GOT3 (cell line): Measurements from ENCODE around the gene RECQL5.
"Not testable (repeated sequence)": the region's sequence is repeated elsewhere in the genome, so short reads cannot be mapped to it uniquely, and the experiment has no call there.

Experiments used
- DNase-seq: peaks from one replicate; lab custom pipeline; 2025; ENCODE audit warnings: mixed read lengths; lab: John Stamatoyannopoulos, UW

RECQL5 gene

DNA sequence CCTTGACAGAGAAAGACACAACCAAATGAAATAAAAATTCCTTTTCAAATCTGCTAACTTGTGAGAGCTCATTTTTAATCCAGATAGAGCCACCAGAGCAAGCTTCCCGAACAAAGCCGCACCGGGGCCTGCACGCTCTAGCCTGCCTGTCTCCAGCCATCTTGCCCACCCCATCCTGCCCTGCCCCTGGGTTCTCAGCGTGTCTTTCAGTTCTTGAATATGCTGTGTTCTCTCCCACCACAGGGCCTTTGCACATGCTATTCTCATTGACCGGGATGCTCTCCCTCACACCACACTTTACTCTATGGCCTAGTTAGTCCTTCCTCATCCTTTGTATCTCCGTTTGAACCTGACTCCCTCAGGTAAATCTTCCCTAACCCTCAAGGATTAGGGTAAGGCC is 19.0 kb downstream of the RECQL5 start:
- no peak for DNase-seq

DNA sequence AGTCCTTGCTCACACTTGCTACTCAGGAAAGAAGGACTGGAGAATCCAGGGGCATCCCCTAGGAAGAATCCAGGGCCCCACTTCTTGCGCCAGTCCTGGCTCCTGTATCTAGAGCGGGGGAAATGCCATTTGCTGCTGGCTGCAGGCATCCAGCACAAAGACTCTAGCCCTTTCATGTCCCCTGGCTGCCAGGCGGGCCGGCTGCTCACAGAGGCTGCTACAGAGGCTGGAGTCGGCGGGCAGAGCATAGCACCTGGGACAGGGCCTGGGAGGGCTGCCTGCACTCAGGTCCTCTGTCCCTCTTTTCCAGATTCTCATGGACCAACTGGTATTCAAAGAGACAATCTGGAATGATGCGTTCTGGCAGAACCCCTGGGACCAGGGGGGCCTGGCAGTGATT is 19.9 kb downstream of the RECQL5 start:
- DNase-seq: no peak

DNA sequence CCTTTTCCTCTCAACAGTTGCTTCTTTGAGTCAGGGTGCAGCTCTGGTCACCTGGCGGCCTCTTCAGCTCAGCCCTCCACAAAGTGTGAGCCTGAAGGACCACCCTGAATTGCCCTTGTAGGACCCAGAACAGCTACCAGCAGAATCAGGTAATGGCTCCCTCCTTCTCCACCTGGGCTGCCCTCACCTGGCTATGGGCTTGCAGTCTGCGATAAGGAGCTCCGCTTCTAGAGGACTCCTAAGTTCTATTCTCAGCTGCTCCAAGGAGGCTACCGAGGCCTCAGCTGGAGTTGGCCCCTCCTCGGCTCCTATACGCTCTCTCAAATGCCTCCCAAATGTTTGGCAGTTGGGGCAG is 20.3 kb downstream of the RECQL5 start:
- DNase-seq: no peak

DNA sequence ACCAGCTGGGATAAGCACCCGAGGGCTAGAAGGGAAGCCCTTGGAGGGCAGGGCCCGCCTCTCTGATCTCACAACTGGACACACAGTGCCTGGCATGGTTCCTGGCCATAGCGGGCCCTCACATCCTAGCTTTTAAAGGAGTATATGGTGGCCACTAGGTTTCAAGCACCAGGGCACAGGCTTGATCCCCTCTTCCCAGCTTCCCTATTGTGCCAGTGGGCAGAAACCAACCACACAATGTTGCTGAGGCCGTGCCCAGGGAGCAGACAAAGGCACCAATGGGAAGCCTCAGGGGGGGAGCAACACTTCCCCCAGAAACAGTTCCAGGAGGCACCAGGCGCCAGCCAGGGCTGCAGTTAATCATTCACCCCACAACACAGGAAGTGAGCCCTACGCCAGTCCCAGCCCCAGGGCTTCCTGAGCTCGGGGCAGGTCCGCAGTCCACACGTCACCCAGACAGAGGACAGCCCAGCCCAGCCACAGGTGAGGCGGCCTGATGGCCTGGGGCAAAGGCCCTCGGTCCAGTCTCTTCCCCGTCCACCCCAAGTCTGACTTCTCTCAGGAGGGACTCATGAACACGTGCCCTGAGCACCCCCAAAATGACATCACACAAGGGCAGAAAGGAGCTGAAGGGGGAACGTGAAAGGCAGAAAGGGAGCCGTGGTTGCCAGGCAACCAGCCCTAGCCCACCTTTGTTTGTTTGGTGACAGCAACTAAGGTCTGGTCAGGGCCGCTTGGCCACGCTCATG is 20.9 kb downstream of the RECQL5 start:
- no peak for DNase-seq

DNA sequence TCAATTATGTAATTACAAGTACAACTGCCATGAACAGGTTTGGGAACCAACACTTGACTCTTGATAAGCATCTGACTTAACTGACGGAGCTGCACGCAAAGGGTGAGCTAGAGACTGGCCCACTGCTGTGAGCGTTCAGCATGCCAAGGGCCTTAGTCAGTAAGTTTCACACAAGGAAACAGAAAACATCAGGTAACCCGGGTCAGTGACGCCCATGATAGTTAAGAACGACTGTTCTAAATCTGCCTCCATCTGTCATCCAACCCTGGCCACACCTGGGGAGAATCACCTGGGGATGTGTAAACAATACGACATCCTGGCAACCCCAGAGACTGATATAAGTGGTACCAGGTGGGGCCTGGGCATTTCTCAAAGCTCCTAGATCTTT is 21.5 kb downstream of the RECQL5 start:
- no peak for DNase-seq

DNA sequence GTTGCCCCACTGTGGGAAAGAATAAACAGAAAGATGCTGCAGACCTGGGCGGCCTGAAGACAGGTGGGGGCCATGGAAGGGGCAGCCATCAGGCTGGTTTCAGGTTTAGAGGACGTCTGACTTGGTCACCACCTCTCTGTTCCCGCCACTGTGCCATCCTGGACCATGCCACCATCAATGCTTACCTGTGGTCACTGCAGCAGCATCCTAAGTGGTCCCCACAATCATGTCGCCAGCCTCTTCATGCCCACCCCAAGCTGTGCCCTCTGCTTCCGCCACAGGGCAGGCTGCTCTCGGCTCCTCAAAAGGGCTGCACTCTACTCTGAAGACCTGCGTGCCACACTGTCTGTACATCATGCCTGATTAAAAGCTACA is 23.3 kb downstream of the RECQL5 start:
- DNase-seq: no peak

DNA sequence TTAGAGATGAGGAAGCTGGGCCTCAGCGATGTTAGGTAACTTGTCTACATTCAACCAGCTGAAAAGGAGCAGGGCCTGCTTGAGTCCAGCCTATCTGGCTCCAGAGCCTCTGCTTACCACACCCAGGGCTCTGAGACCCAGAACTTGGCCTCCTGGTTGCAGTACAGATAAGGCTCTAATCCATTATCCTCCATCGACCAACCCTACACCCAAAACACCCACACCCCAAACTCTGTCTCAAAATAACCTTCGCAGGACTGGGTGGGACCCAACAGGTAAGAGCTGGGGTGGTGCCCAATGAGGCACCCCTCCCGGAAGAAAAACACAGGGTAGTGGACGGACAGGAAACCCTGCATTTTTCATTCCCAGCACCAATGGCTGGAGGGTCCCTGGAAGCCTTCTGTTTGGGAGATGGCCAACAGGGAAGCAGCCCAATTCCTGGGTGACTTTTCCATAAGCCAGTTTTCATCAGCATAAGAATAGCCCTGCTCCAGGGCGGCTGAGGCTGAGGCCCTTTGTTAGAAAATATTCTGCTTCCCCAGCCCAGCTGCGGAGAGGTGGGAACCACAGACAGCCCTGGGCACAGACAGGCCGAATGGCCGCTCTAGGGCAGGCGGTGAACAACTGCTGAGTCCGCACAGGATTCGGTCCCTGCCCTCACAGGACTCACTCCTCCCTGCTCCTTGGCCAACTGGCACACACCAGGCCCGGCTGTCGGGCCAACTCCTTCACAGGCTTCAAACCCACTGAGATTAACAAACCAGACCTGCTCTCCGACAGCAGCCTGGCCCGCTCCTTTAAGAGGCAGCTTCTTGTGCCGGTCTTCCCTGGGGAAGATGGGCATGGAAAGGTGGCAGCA is 23.9 kb downstream of the RECQL5 start:
- DNase-seq: no peak

DNA sequence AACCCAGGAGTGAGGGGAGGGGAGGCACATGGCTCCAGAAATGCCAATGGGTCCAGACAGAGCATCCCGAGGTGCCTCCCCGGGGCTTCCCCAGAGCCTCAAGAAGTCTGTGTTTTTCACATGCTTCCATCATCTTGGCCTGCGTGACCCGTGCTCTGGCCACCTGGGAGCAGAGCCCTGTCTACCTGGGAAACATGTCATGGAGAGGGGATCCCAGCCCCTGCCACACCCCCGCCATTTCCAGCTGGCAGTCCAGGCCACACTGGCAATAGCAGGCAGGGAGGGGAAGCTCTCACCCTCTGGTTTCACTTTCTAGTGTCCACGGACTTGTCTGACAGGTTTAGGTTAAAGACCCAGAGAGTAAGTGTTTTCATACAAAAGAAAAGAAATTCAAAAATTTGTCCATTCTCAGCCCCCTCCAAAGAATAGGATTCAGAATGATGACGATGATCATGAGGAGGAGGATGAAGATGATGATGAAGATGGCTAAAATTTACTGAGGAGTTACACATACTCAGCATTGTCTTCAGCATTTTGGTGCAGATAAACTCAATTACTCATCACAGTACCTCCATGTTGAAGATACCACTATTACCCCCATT is 24.7 kb downstream of the RECQL5 start:
- DNase-seq: no peak

DNA sequence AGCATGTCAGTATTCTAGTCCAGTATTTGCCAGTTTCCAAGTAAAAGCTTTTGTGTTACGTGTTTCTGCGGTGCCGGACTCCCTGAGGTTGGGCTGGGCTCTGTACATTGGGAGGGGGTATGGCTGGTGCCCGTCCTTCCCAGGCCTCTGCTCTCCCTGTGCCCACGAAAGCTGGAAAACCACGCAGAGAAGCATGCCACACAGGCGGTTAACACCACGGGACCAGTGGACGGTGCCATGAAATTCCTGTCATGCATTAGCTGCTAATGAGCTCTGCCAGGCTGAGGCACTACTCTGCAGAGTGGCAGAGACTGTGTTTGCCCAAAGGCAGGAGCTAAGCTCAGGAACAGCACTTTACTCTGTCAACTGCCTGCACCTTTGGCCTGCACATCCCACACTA is 25.6 kb downstream of the RECQL5 start:
- no peak for DNase-seq

DNA sequence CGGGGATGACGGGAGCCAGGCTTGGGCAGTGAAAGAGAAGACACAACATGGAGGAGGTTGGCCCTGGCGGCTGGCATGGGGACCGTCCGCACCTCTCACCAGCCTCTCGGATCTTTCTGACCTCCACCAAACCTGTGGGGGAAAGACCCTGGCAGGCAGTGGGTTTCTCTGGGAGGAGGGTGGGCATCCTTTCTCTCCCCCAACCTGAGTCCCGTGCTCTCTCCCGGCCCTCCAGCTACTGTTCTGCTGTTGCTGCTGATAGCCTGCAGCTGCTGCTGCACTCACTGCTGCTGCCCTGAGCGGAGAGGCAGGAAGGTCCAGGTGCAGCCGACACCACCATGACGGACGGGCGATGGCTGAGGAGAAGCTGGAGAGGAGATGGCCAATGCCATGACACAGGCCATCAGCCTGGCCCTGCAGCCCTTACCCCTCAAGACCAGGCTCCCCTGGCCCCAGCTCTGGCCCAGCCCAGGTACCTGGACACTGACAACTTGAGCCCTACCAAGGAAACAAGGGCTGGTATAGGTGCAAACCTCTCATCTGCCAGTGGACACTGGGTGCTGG is 26.3 kb downstream of the RECQL5 start:
- no peak for DNase-seq

DNA sequence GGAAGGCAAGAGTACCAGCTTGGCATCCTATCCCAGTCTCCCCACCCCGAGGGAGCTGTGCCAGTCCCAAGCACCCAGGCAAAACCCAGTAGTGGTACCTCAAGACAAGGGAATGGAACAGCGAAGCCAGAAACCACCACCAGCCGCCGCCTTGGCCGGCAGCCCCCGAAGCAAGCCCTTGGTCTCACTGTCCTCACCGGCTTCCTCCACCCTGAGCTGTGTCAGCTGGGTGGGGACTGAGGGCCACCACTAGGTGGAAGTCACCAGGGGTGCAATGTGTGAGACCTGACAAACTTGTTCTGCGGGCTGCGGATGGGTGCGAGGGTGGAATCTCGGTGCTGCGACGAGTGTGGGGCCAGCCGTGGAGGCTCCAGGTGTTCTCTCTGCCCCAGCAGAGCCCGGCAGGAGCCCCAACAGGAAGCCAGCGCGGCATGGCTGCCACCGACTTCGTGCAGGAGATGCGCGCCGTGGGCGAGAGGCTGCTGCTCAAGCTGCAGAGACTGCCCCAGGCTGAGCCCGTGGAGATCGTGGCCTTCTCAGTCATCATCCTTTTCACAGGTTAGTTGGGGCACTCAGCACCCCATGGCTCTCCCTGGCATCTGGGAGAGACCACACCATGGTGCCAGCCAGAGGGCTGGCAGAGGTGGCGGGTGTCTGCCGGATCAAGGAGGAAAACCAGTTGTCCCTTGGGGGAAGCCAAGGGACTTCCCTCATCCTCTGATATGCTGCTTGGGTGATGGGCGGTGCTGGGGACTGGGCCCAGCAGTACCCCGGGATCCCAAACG is 27.0 kb downstream of the RECQL5 start:
- DNase-seq: no peak

DNA sequence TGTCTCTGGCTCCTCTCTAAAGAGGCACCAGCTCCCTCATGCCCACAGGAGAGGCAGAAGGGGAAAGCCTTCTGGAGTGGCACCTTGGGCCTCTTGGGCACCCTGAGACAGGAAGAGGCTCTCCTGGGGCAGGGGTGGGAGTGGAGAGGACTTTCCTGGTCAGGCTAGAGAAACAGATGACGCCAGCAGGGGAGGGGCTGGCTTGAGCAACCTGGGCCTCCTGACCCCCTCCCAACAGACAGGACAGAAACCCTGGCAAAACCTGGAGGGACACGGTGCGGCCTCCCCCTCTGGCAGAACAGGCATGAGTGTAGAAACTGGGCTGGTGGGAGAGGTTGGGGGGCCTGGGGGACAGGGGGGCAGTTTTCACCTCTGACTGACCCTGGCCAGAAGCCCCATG is 27.6 kb downstream of the RECQL5 start:
- no peak for DNase-seq

DNA sequence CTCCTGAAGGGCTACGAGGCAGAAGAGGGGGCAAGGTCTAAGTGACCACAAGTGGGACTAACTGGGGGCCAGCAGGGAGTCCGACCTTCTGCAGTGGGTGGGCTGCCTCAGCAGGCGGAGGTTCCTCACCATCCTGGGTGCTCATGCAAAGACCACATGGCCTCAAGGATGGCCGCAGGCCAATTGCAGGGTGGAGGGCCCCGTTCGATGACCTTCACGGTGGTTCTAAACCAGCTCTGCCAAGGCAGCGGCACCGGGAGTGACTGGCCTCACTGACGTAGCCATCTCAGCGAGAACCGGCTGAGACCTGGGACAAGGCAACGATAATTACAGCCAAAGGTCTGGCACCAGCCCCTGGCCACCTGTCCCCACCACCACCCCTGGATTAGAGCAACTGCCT is 28.1 kb downstream of the RECQL5 start:
- DNase-seq: no peak

DNA sequence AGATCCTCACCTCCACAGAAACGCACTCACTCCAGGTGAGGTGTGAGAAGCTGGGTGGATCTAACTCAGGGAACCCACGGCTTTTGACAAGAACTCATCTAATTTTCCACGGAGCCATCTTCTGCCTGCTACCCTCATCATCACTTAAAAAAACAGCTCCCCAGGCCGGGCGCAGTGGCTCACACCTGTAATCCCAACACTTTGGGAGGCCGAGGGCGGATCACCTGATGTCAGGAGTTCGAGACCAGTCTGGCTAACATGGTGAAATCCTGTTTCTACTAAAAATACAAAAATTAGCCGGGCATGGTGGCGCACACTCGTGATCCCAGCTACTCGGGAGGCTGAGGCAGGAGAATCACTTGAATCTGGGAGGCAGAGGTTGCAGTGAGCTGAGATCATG is 28.9 kb downstream of the RECQL5 start:
- not testable (repeated sequence) for DNase-seq

DNA sequence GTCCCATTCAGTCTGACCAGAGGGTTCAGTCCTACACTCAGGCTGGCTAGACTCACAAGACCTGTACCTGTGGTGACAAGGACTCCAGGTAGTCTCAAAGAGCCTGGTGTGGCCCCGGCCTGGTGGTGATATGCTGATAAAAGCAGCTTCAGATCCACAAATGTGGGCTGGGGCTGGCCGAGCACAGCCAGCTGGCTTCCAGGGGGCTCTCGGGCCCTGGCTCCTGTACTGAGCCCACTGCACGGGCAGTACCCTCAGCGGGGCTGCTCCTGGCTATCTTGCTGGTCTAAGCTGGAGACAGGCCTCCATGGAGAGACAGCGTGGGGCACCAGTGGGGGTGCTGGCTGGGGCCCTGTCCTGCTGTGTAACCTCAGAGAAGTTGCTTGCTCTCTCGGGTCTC is 29.4 kb downstream of the RECQL5 start:
- DNase-seq: no peak

DNA sequence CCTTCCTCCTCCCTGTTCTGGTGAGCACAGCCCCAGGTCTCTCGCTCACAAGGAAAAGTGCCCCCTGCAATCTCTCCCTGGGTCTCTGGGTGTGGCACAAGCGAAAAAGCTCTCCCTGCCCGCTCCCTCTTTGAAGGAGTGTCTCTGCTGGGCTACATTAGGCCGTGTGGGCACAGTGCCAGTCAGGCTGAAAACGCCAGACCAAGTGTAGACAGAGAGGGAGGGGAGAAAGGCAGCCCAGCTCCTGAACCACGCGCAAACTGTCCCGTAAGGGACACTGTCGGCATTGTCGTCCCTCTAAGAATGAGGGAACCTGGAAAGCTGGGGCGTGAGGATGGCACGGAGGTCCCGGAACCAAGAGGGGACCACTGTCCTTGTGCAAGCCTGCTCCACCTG is 29.8 kb downstream of the RECQL5 start:
- no peak for DNase-seq

DNA sequence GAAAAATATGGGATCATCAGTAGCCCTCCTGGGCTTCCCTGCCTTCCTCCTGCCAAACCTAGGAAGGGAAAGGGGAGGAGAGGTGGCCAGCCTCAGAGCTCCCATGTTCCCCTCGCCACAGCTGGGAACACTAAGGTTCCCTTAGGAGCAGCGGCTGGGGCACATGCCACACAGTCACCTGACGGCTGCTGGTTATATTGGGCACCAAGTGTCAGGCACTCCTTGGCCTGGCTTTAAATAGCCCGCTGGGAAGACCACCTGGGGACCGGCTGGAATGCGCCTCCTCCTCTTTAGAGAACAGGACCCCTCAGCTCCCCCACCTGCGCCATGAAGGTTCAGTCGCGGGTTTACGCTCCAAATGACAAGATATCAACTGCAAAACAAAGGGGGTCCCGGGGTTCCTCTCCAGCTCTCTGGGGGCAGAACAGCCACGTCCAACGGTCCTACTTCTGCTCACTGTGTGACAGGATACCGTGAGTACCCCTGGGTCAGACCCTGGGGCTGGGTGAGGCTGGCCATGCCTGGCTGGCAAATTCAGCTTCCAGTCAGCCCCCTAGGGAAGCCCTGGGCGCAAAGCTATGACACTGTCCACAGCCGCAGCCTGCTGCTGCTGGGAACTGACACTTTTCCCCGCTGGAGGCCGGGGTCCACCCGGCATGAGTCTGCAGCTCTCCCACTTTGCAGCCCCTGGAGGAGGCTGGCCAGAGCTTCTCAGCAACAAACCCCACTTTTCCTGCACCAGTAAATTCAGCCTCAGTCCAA is 30.4 kb downstream of the RECQL5 start:
- DNase-seq: no peak

DNA sequence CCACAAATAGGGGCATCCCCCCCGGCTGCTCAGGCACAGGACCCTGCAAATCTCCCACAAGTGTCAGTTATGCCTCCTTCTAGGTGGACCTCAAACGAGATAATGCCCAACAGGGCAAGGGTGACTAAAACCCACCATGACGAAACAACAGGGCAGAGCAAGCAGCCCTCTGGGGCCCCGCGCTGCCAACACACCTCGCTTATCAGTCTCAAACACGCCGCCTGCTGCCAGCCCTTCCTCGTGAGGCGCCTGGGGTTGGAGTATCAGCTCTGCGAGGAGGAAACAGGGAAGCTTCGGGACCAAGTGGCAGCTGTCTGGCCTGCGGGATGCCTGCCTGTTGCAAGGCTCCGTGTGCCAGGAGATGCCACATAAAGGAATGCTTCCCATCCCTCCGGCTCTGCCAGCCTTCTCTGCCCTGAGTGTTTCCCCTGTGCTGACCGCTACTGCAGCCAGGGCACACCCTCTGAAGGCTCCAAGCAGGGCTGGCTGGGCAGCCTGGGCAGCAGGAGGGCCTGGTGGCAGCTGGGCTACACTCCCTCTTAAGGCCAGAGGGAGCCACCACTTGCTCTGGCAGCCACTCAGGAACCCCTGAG is 31.2 kb downstream of the RECQL5 start:
- DNase-seq: no peak

DNA sequence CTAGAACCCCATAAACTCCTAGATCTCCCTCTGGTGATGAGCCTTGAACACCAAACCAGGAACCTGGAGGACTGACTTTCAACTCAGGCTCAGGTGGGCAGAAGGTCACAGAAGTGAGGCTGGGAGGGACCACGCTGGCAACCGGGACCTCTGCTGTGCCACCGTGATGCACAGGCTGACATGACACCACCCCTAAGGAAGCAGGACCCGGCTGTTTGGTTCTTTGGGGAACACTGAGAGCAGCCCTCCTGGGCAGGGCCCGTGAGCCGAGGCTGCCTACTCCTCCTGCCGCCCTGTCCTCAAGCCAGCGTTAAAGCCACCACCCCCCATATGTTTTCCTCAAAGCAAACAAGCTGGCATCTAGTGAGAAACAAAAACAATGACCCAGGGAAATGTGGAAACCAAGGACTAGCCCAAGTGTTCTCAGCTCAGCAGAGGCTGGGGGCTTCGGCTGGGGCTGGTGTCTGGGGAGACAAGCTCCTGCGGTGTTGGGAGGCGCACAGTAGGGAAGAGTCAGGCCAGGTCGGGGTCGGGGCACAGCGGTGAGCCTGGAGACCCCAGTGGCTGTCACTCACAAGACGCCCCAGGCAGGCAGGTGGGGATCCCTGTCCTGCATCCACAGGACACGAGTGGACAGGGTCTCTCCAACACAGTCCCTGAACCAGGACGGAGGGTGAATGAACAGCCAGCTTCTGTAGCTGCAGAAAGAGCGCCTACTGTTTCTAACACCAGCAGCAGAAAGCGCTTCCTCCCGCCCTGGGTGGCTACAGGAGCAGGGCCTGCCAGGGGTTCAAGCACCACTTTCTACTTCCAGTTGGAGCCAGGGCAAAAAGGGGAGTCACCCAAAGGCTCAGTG is 32.0 kb downstream of the RECQL5 start:
- DNase-seq: no peak

DNA sequence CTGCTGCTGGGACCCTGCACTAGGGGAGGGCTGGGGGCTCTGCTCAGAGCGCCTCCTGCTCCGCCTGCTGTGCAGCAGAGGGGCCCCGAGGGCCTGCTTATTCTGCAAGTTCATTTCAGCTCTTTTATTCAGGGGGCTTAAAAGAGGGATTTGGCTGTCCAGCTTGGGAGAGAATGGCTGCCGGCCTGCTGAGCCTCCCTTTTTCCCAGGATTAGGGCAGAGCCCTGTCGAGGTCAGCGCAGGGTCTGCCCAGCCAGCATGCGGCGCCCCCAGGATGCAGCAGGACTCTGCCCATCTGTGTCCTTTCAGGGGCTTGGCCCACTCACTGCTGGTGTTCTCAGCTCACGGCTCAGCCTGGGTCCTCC is 32.6 kb downstream of the RECQL5 start:
- no peak for DNase-seq
